Uterus (tissue), 4 donors: ENCODE measurements around the gene CCDC77. TPM values are rescaled to one million over a fixed set of nuclear protein-coding genes. Genes with fewer than 3 reads are reported as not detected.

Experiments used
- DNase-seq, 2 donors: peaks; one replicate each; pipeline ENCODE4 v3.0.0-alpha.2; 2019 to 2020
- H3K27ac ChIP-seq, 2 donors: fragments of 200-600 bp; sonication (generic); 1 replicate in 1 of 2; 2 replicates in 1 of 2; pipeline ENCODE4 v1.5.1; 2016 to 2018
- H3K27me3 ChIP-seq, 2 donors: fragments of 200-600 bp; sonication (generic); one replicate each; pipeline ENCODE4 v1.5.1; 2018 to 2019; ENCODE audit warnings: control low read depth in 1 of 2
- H3K36me3 ChIP-seq, 2 donors: fragments of 200-600 bp; sonication (generic); one replicate each; pipeline ENCODE4 v1.5.1; 2019; ENCODE audit warnings: control low read depth in 1 of 2
- H3K4me1 ChIP-seq, 2 donors: fragments of 200-600 bp; sonication (generic); one replicate each; pipeline ENCODE4 v1.5.1; 2018 to 2019; ENCODE audit warnings: control low read depth in 1 of 2
- H3K4me3 ChIP-seq, 2 donors: fragments of 200-600 bp; sonication (generic); 1 replicate in 1 of 2; 2 replicates in 1 of 2; pipeline ENCODE4 v1.5.1; 2018 to 2019; ENCODE audit warnings: mild to moderate bottlenecking in 1 of 2
- H3K9me3 ChIP-seq, 2 donors: fragments of 200-600 bp; sonication (generic); one replicate each; pipeline ENCODE4 v1.5.1; 2019; ENCODE audit warnings: control low read depth in 1 of 2
- POLR2A ChIP-seq, 2 donors: fragments of 450-650 bp; IDR thresholded peaks; one replicate each; pipeline ENCODE4 v1.6.1; 2016; ENCODE audit warnings: antibody characterized with exemption in 2 of 2, mild to moderate bottlenecking in 1 of 2, moderate library complexity in 1 of 2
- intact Hi-C: fragments of 100-400 bp; cut with DNase I; formaldehyde crosslinking; loops from one replicate; pipeline ENCODE4 v1.15.1; 2023; ENCODE audit warnings: low total_unique reads
- total RNA-seq, 4 donors: library from RNA; depleted of rRNA in 3 of 4; stranded (reverse); fragments of >200 nt in 3 of 4; gene quantifications; one replicate each; pipeline versions ENCODE4 v1.1.0 to v1.2.4, GENCODE V29; 2014 to 2023
- TF ChIP-seq, protein P1 (sequence below), 4 experiments: fragments of 200-600 bp in 2 of 4; fragments of 450-650 bp in 2 of 4; sonication (generic) in 2 of 4; IDR thresholded peaks; one replicate each; pipeline ENCODE4 v1.5.1; 2016 to 2019; ENCODE audit warnings: antibody characterized with exemption in 4 of 4, mild to moderate bottlenecking in 2 of 4, moderate library complexity in 1 of 4
- donor health status: DM: yes; HTN: yes; CAD: no.

Gene CCDC77
- total RNA-seq, 4 donors from 2014 or later: 2.9 to 17.5 (median 5.8) TPM

DNA sequence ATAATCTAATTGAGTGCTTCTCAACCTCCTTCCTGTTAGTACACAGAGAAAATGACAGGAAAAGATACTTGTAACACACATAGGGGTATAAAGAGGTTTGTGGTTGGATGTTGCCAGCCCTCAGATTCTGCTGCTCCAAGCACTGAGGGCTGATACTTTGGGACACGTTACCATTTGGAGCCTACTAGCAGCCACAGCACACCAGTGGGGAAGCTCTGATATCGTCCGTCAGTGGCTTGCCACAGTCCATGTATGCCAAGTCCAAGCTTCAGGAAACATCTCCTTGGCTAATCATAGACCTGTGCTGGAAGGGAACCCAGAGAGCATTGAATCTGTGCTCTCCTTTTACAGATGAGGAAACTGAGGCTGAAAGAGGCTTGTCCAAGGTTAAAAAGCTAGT is 80.6 kb downstream of the CCDC77 start:
- Histone ChIP-seq H3K9me3 (no peaks in the 10 kb centered on the region), H3K27me3 (no peaks in the 10 kb centered on the region), H3K4me3 (no peak overlapping the region), H3K36me3 (no peaks in the 10 kb centered on the region), H3K27ac (peak overlapping the region in 1 of 2 donors; percentile 82), H3K4me1 (peaks cover 0 to 11% of the 10 kb centered on the region in 2 donors)
- intact Hi-C loops: no loop called here
- no peak for DNase-seq
- TF ChIP-seq POLR2A (IDR thresholded peaks at IDR 0.05): no peak
- TF ChIP-seq, protein P1, sequence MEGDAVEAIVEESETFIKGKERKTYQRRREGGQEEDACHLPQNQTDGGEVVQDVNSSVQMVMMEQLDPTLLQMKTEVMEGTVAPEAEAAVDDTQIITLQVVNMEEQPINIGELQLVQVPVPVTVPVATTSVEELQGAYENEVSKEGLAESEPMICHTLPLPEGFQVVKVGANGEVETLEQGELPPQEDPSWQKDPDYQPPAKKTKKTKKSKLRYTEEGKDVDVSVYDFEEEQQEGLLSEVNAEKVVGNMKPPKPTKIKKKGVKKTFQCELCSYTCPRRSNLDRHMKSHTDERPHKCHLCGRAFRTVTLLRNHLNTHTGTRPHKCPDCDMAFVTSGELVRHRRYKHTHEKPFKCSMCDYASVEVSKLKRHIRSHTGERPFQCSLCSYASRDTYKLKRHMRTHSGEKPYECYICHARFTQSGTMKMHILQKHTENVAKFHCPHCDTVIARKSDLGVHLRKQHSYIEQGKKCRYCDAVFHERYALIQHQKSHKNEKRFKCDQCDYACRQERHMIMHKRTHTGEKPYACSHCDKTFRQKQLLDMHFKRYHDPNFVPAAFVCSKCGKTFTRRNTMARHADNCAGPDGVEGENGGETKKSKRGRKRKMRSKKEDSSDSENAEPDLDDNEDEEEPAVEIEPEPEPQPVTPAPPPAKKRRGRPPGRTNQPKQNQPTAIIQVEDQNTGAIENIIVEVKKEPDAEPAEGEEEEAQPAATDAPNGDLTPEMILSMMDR (IDR thresholded peaks at IDR 0.05): no peak

DNA sequence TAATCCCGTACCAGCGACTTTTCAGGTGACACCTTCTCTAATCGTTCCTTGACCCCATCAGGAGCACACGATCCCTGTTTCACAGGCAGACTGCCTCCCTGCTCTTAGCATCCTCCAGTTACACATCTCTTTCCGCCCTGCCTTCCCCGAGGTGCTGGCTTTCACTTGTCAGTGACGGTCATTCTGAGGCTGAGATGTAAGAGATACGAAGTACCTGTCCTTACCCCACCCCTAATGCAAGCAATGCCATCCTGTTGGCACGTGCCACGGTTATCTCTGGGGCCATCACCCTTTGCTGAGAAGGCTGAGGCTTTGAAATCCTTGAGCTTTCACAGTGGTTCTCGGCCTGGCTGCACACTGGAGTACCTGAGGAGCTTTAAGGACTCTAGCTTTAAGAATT is 82.7 kb downstream of the CCDC77 start:
- peaks cover 0 to 11% of the 10 kb centered on the region in 2 donors for H3K4me1 ChIP-seq
- H3K27ac ChIP-seq: no peak overlapping the region
- DNase-seq: no peak
- no peak for TF ChIP-seq POLR2A (IDR thresholded peaks at IDR 0.05)
- TF ChIP-seq, protein P1 (IDR thresholded peaks at IDR 0.05): no peak
- H3K9me3 ChIP-seq: peaks cover 0 to 5% of the 10 kb centered on the region in 2 donors
- no peaks in the 10 kb centered on the region for H3K27me3 ChIP-seq
- no peaks in the 10 kb centered on the region for H3K36me3 ChIP-seq
- H3K4me3 ChIP-seq: no peak overlapping the region
- intact Hi-C loops: no loop called here

DNA sequence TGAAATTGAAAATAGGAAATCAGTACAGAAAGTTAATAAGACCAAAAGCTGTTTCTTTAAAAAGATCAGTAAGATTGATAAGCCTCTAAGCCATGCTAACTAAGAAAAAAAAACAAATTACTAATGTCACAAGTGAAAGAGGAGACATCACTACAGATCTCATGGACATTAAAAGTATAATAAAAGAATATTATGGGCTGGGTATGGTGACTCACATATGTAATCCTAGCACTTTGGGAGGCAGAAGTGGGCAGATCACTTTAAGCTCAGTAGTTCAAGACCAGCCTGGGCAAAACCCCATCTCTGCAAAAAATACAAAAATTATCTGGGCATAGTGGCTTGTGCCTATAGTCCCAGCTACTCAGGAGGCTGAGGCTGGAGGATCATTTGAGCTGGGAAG is 88.8 kb downstream of the CCDC77 start:
- intact Hi-C loops: no loop called here
- peaks cover 0 to 10% of the 10 kb centered on the region in 2 donors for H3K9me3 ChIP-seq
- no peaks in the 10 kb centered on the region for H3K4me1 ChIP-seq
- H3K27ac ChIP-seq: no peak overlapping the region
- no peak overlapping the region for H3K4me3 ChIP-seq
- no peak for DNase-seq
- no peak for TF ChIP-seq POLR2A (IDR thresholded peaks at IDR 0.05)
- TF ChIP-seq, protein P1 (IDR thresholded peaks at IDR 0.05): no peak
- no peaks in the 10 kb centered on the region for H3K27me3 ChIP-seq
- no peaks in the 10 kb centered on the region for H3K36me3 ChIP-seq

Other genes starting within 250 kb of the CCDC77 start
- gene SLC6A12, start 187.5 kb upstream of the CCDC77 start, total RNA-seq: 1 to 10 TPM in 1 of 4 donors, under 1 TPM in 1, not detected in 2; 0.28 to 2.4 TPM
- 1 to 10 TPM in 1 of 4 donors, under 1 TPM in 1, not detected in 2; 0.46 to 1.2 TPM for gene SLC6A13, start 138.8 kb upstream of the CCDC77 start, total RNA-seq
- gene KDM5A, start 12.3 kb upstream of the CCDC77 start, total RNA-seq: 10 to 100 TPM; 12.1 to 97.5 (median 50.5) TPM
- 10 to 100 TPM in 1 of 4 donors, 1 to 10 TPM in 3; 2.2 to 29.2 (median 3.1) TPM for gene B4GALNT3, start 58.3 kb downstream of the CCDC77 start, total RNA-seq